Panc1 (cell line): ENCODE measurements around the gene SREBF2. TPM values are rescaled to one million over a fixed set of nuclear protein-coding genes. Genes with fewer than 3 reads are reported as not detected.
A peak's percentile ranks its signal among the peaks of the same experiment; 100 is the strongest.

Experiments
- ATAC-seq: fragments of 200-7000 bp; cut with Tn5 transposase; 2 replicates; pipeline ENCODE4 v1.9.1; 2020; ENCODE audit warnings: mild to moderate bottlenecking, moderate library complexity
- BruUV-seq: library from RNA; stranded (reverse); fragments of 400-500 nt; replicated peaks from 2 replicates; lab custom pipeline; 2021; lab: Mats Ljungman, UMichigan
- CTCF ChIA-PET: fragments of 300-600 bp; sonication (Branson Sonifier 250); formaldehyde crosslinking; loops from one replicate; lab custom pipeline; 2022; ENCODE audit warnings: antibody characterized with exemption; lab: Charles Lee
- POLR2A ChIA-PET: fragments of 300-600 bp; sonication (Branson Sonifier 250); formaldehyde crosslinking; loops from one replicate; lab custom pipeline; 2022; ENCODE audit warnings: antibody characterized with exemption; lab: Charles Lee
- DNase-seq: peaks from one replicate; pipeline ENCODE4 v3.0.0-alpha.2; 2010; ENCODE audit warnings: low read depth, low spot score
- H3K27ac ChIP-seq: 2 replicates; pipeline ENCODE4 v1.5.1; 2011; ENCODE audit warnings: mild to moderate bottlenecking, low read length, inconsistent platforms
- H3K27me3 ChIP-seq: fragments of 200-500 bp; sonication (Bioruptor generic); 2 replicates; pipeline ENCODE4 v1.6.0; 2014; ENCODE audit warnings: low read length, inconsistent platforms; ENCODE audit not compliant: control insufficient read depth, insufficient read depth
- H3K36me3 ChIP-seq: fragments of 200-500 bp; sonication (Bioruptor generic); 2 replicates; pipeline ENCODE4 v1.5.1; 2014; ENCODE audit warnings: inconsistent platforms, mild to moderate bottlenecking, low read length, moderate library complexity; ENCODE audit not compliant: control insufficient read depth, insufficient read depth
- H3K4me1 ChIP-seq: 2 replicates; pipeline ENCODE4 v1.5.1; 2011; ENCODE audit warnings: inconsistent platforms, mild to moderate bottlenecking, low read length, moderate library complexity; ENCODE audit not compliant: control insufficient read depth, insufficient read depth
- H3K4me3 ChIP-seq, 2 experiments: 2 replicates each; pipeline ENCODE4 v1.5.1; 2011 to 2012; ENCODE audit warnings: low read depth in 2 of 2, low read length in 2 of 2, mild to moderate bottlenecking in 2 of 2, inconsistent platforms in 1 of 2, moderate library complexity in 1 of 2
- H3K9me3 ChIP-seq: fragments of 200-500 bp; sonication (Bioruptor generic); 2 replicates; pipeline ENCODE4 v1.5.1; 2014; ENCODE audit warnings: low read depth, mild to moderate bottlenecking, inconsistent platforms, low read length, moderate library complexity; ENCODE audit not compliant: control insufficient read depth, insufficient read depth
- CTCF ChIP-seq: fragments of 450-650 bp; IDR thresholded peaks from 2 replicates; pipeline ENCODE4 v1.5.1; 2017; ENCODE audit warnings: mild to moderate bottlenecking
- POLR2AphosphoS5 ChIP-seq: IDR thresholded peaks from 2 replicates; pipeline ENCODE4 v1.6.1; 2012; ENCODE audit warnings: mild to moderate bottlenecking, low read depth, low read length, moderate library complexity
- REST ChIP-seq, 2 experiments: IDR thresholded peaks; 2 replicates each; pipeline ENCODE4 v1.6.1; 2011 to 2012; ENCODE audit warnings: low read depth in 2 of 2, control low read depth in 1 of 2, low read length in 1 of 2, mild to moderate bottlenecking in 1 of 2, moderate library complexity in 1 of 2; ENCODE audit not compliant: insufficient read depth in 1 of 2
- SIN3A ChIP-seq: IDR thresholded peaks from 2 replicates; pipeline ENCODE4 v1.6.1; 2012; ENCODE audit warnings: low read depth, mild to moderate bottlenecking, low read length, moderate library complexity, borderline replicate concordance; ENCODE audit not compliant: insufficient read depth
- TCF7L2 ChIP-seq: IDR thresholded peaks from 2 replicates; pipeline ENCODE4 v1.6.1; 2011; ENCODE audit warnings: mild to moderate bottlenecking, low read depth, low read length, inconsistent platforms
- in situ Hi-C: cut with HindIII; loops from 2 replicates; pipeline ENCODE4 v1.10.0; 2016; ENCODE audit warnings: low sequenced_read_pairs, low pct_unique_long_range_greater_than_20kb
- intact Hi-C: fragments of 100-400 bp; cut with micrococcal nuclease; formaldehyde crosslinking; loops from one replicate; pipeline ENCODE4 v1.10.0; 2022; ENCODE audit not compliant: unreplicated experiment
- total RNA-seq: library from RNA; stranded (reverse); gene quantifications from one replicate; pipeline ENCODE4 v1.2.1, GENCODE V29; 2021; ENCODE audit not compliant: unreplicated experiment

SREBF2 gene
- total RNA-seq, 1 experiment from 2014 or later = 73.0 TPM

- H3K27ac ChIP-seq = no peak overlapping the region
- ChIA-PET POLR2A (interaction anchor here (0.5 kb wide), 1 partner anchor 419 kb away, joined by 4 read pairs; no protein-coding TSS in a partner anchor), CTCF (interaction anchor here (0.6 to 1.3 kb wide), 4 partner anchors 14 to 557 kb away, joined by 3 to 8 read pairs (median 3); no protein-coding TSS in a partner anchor)
- peak overlapping the region; percentile 30 to 41 for H3K4me3 ChIP-seq
- H3K9me3 ChIP-seq = no peaks in the 10 kb centered on the region
- in situ Hi-C loops = no loop called here
- no TSS peak for BruUV-seq
- no peaks in the 10 kb centered on the region for H3K4me1 ChIP-seq
- peak; percentile 74 for ATAC-seq
- intact Hi-C loops = no loop called here
- TF ChIP-seq TCF7L2 = no peak
- no peak for TF ChIP-seq REST (IDR thresholded peaks at IDR 0.05; ENCODE audit: insufficient read depth in 1 of 2, low read depth in 2 of 2, low read length in 1 of 2)
- TF ChIP-seq CTCF = peak; percentile 95
- H3K27me3 ChIP-seq = no peaks in the 10 kb centered on the region; the same call in 1 of the 2 replicates
- no peaks in the 10 kb centered on the region for H3K36me3 ChIP-seq
- DNase-seq = no peak
Observed at GRCh38 chr22:41925783-41926460, 93.0 kb downstream of the SREBF2 start.

- ChIA-PET CTCF (no interaction called here), POLR2A (no interaction called here)
- intact Hi-C loops (no loop called here), in situ Hi-C loops (no loop called here)
- no peak overlapping the region for H3K4me3 ChIP-seq
- TF ChIP-seq SIN3A (no peak), POLR2AphosphoS5 (no peak), CTCF (no peak), TCF7L2 (no peak), REST (IDR thresholded peaks at IDR 0.05; ENCODE audit: insufficient read depth in 1 of 2, low read depth in 2 of 2, low read length in 1 of 2) (no peak)
- no peaks in the 10 kb centered on the region for H3K4me1 ChIP-seq
- H3K36me3 ChIP-seq = no peaks in the 10 kb centered on the region
- H3K9me3 ChIP-seq = no peaks in the 10 kb centered on the region
- no peak overlapping the region for H3K27ac ChIP-seq
- no peaks in the 10 kb centered on the region; the same call in 1 of the 2 replicates for H3K27me3 ChIP-seq
- DNase-seq (no peak), ATAC-seq (peak; percentile 28; the same call in 1 of the 2 replicates)
- no TSS peak for BruUV-seq
Observed at GRCh38 chr22:41927813-41928212, 94.9 kb downstream of the SREBF2 start.
